T-helper 17 cell (primary cell): ENCODE measurements around the gene TBC1D8. TPM values are rescaled to one million over a fixed set of nuclear protein-coding genes. Genes with fewer than 3 reads are reported as not detected.

ENCODE experiments used
- ATAC-seq: fragments of 150-1000 bp; cut with Tn5 transposase; 2 replicates; pipeline ENCODE4 v1.10.0; 2021; ENCODE audit warnings: mild to moderate bottlenecking, moderate library complexity
- DNase-seq, 3 donors: peaks; one replicate each; pipeline versions ENCODE4 v3.0.0 to v3.0.0-alpha.2; 2020 to 2021
- H3K9me3 ChIP-seq: one replicate; pipeline ENCODE4 v1.7.0; 2013; ENCODE audit warnings: low read length, mild to moderate bottlenecking; ENCODE audit not compliant: control insufficient read depth, poor library complexity, severe bottlenecking
- H3K27ac Mint-ChIP-seq: one replicate; pipeline ENCODE4 v1.8.0; 2022; ENCODE audit warnings: mild to moderate bottlenecking, moderate library complexity, mixed read lengths
- H3K27me3 Mint-ChIP-seq: one replicate; pipeline ENCODE4 v1.8.0; 2022; ENCODE audit warnings: mixed read lengths
- H3K36me3 Mint-ChIP-seq: one replicate; pipeline ENCODE4 v1.8.0; 2022; ENCODE audit warnings: low read depth, mixed read lengths
- H3K4me1 Mint-ChIP-seq: one replicate; pipeline ENCODE4 v1.8.0; 2022; ENCODE audit warnings: mild to moderate bottlenecking, mixed read lengths
- H3K4me3 Mint-ChIP-seq: one replicate; pipeline ENCODE4 v1.8.0; 2022; ENCODE audit warnings: mild to moderate bottlenecking, moderate library complexity, mixed read lengths
- total RNA-seq, 4 donors: library from RNA in 2 of 4; stranded (reverse) in 2 of 4; gene quantifications; one replicate each; pipeline ENCODE4 v1.2.3 and lab custom pipeline; 2022 to 2026

Gene TBC1D8
- total RNA-seq, 2 donors from 2014 or later = 0.39 to 1.9 TPM

GRCh38 chr2:101006065-101006715, 145.0 kb downstream of the TBC1D8 start:
- Mint-ChIP-seq H3K27ac (peak overlapping the region; percentile 97), H3K4me3 (no peak overlapping the region), H3K36me3 (peaks cover 19% of the 10 kb centered on the region), H3K27me3 (no peaks in the 10 kb centered on the region), H3K4me1 (peaks cover 42% of the 10 kb centered on the region)
- H3K9me3 ChIP-seq = no peaks in the 10 kb centered on the region
- no peak for DNase-seq
- no peak for ATAC-seq

GRCh38 chr2:101004620-101005325, 146.4 kb downstream of the TBC1D8 start:
- H3K27ac Mint-ChIP-seq = peak overlapping the region; percentile 97
- no peaks in the 10 kb centered on the region for H3K9me3 ChIP-seq
- H3K36me3 Mint-ChIP-seq = peaks cover 19% of the 10 kb centered on the region
- DNase-seq = no peak
- H3K4me1 Mint-ChIP-seq = peaks cover 42% of the 10 kb centered on the region
- no peaks in the 10 kb centered on the region for H3K27me3 Mint-ChIP-seq
- H3K4me3 Mint-ChIP-seq = peak overlapping the region; percentile 73
- ATAC-seq = no peak

- Mint-ChIP-seq H3K4me3 (peak overlapping the region; percentile 99), H3K27ac (peak overlapping the region; percentile 97), H3K27me3 (no peaks in the 10 kb centered on the region), H3K36me3 (peaks cover 19% of the 10 kb centered on the region), H3K4me1 (peaks cover 42% of the 10 kb centered on the region)
- no peak for ATAC-seq
- DNase-seq = no peak
- H3K9me3 ChIP-seq = no peaks in the 10 kb centered on the region
These were observed 147.9 kb downstream of the TBC1D8 start for GRCh38 chr2:101003278-101003775.

- Mint-ChIP-seq H3K36me3 (peaks cover 19% of the 10 kb centered on the region), H3K4me3 (peak overlapping the region; percentile 99), H3K4me1 (peaks cover 37% of the 10 kb centered on the region), H3K27me3 (no peaks in the 10 kb centered on the region), H3K27ac (peak overlapping the region; percentile 97)
- ATAC-seq = no peak
- H3K9me3 ChIP-seq = no peaks in the 10 kb centered on the region
- DNase-seq = no peak
These were observed 148.5 kb downstream of the TBC1D8 start for GRCh38 chr2:101002562-101003277.

GRCh38 chr2:101001691-101002561, 149.3 kb downstream of the TBC1D8 start, which contains the start of gene RPL31:
RPL31 (plus strand) TSS chr2:101002289; CDS start chr2:101002702, 413 bp downstream.
- Mint-ChIP-seq H3K27ac (peak within 1 kb of the TSS; percentile 97), H3K36me3 (peaks cover 19% of the 10 kb centered on the region), H3K27me3 (no peaks in the 10 kb centered on the region), H3K4me1 (peaks cover 36% of the 10 kb centered on the region), H3K4me3 (peak within 1 kb of the TSS; percentile 99)
- DNase-seq (peak; percentile 90 to 92 (median 91)), ATAC-seq (peak; percentile 96)
- H3K9me3 ChIP-seq = no peaks in the 10 kb centered on the region

- no peaks in the 10 kb centered on the region for H3K9me3 ChIP-seq
- Mint-ChIP-seq H3K36me3 (peaks cover 18% of the 10 kb centered on the region), H3K4me1 (peaks cover 29% of the 10 kb centered on the region), H3K27ac (peak overlapping the region; percentile 21), H3K27me3 (no peaks in the 10 kb centered on the region), H3K4me3 (peak overlapping the region; percentile 67)
- DNase-seq (no peak), ATAC-seq (no peak)
These were observed 151.2 kb downstream of the TBC1D8 start for GRCh38 chr2:100999995-101000394.

- peaks cover 12% of the 10 kb centered on the region for H3K4me1 Mint-ChIP-seq
- no peaks in the 10 kb centered on the region for H3K27me3 Mint-ChIP-seq
- no peak overlapping the region for H3K27ac Mint-ChIP-seq
- no peak overlapping the region for H3K4me3 Mint-ChIP-seq
- H3K36me3 Mint-ChIP-seq = peaks cover 4% of the 10 kb centered on the region
- ATAC-seq (no peak), DNase-seq (no peak)
- no peaks in the 10 kb centered on the region for H3K9me3 ChIP-seq
These were observed 153.0 kb downstream of the TBC1D8 start for GRCh38 chr2:100998235-100998573.

- H3K36me3 Mint-ChIP-seq = no peaks in the 10 kb centered on the region
- H3K27ac Mint-ChIP-seq = no peak overlapping the region
- H3K4me3 Mint-ChIP-seq = no peak overlapping the region
- H3K9me3 ChIP-seq = no peaks in the 10 kb centered on the region
- DNase-seq = no peak
- ATAC-seq = no peak
- peaks cover 7% of the 10 kb centered on the region for H3K4me1 Mint-ChIP-seq
- no peaks in the 10 kb centered on the region for H3K27me3 Mint-ChIP-seq
These were observed 153.5 kb downstream of the TBC1D8 start for GRCh38 chr2:100997509-100998234.

GRCh38 chr2:100995309-100996075, 155.7 kb downstream of the TBC1D8 start:
- H3K27me3 Mint-ChIP-seq = no peaks in the 10 kb centered on the region
- no peak for DNase-seq
- no peaks in the 10 kb centered on the region for H3K9me3 ChIP-seq
- H3K4me3 Mint-ChIP-seq = no peak overlapping the region
- no peak for ATAC-seq
- no peaks in the 10 kb centered on the region for H3K36me3 Mint-ChIP-seq
- peaks cover 4% of the 10 kb centered on the region for H3K4me1 Mint-ChIP-seq
- H3K27ac Mint-ChIP-seq = no peak overlapping the region

- DNase-seq = no peak
- no peak for ATAC-seq
These were observed 157.9 kb downstream of the TBC1D8 start for GRCh38 chr2:100993294-100993693.

GRCh38 chr2:100992262-100992661, 158.9 kb downstream of the TBC1D8 start:
- H3K4me1 Mint-ChIP-seq = peaks cover 4% of the 10 kb centered on the region
- no peak overlapping the region for H3K4me3 Mint-ChIP-seq
- no peaks in the 10 kb centered on the region for H3K9me3 ChIP-seq
- DNase-seq (no peak), ATAC-seq (peak; percentile 46)
- H3K36me3 Mint-ChIP-seq = peaks cover 2% of the 10 kb centered on the region
- H3K27me3 Mint-ChIP-seq = no peaks in the 10 kb centered on the region
- no peak overlapping the region for H3K27ac Mint-ChIP-seq

More at GRCh38 chr2:100993294-100993693, 157.9 kb downstream of the TBC1D8 start:
- peaks cover 2% of the 10 kb centered on the region for H3K36me3 Mint-ChIP-seq
- no peaks in the 10 kb centered on the region for H3K9me3 ChIP-seq
- H3K4me3 Mint-ChIP-seq = no peak overlapping the region
- H3K27me3 Mint-ChIP-seq = no peaks in the 10 kb centered on the region
- no peak overlapping the region for H3K27ac Mint-ChIP-seq
- peaks cover 4% of the 10 kb centered on the region for H3K4me1 Mint-ChIP-seq
